SK-MEL-5 (cell line): Measurements from ENCODE around the gene ALAS1. TPM values are rescaled to one million over a fixed set of nuclear protein-coding genes. Genes with fewer than 3 reads are reported as not detected.

Source experiments
- DNase-seq: peaks from one replicate; pipeline ENCODE4 v3.0.0-alpha.2; 2016; ENCODE audit warnings: low read depth, low spot score
- in situ Hi-C: cut with HindIII; loops from 2 replicates; pipeline ENCODE4 v1.10.0; 2016; ENCODE audit warnings: low sequenced_read_pairs, high pct_unique_total_duplicates, low pct_unique_long_range_greater_than_20kb
- total RNA-seq: library from RNA; depleted of rRNA; stranded (reverse); fragments of >200 nt; shearing (Covaris generic); gene quantifications from 2 replicates; pipeline ENCODE4 v1.2.3, GENCODE V29; 2014; rRNA removed

The ALAS1 gene
- total RNA-seq, 1 experiment from 2014 or later = 103 TPM

DNA sequence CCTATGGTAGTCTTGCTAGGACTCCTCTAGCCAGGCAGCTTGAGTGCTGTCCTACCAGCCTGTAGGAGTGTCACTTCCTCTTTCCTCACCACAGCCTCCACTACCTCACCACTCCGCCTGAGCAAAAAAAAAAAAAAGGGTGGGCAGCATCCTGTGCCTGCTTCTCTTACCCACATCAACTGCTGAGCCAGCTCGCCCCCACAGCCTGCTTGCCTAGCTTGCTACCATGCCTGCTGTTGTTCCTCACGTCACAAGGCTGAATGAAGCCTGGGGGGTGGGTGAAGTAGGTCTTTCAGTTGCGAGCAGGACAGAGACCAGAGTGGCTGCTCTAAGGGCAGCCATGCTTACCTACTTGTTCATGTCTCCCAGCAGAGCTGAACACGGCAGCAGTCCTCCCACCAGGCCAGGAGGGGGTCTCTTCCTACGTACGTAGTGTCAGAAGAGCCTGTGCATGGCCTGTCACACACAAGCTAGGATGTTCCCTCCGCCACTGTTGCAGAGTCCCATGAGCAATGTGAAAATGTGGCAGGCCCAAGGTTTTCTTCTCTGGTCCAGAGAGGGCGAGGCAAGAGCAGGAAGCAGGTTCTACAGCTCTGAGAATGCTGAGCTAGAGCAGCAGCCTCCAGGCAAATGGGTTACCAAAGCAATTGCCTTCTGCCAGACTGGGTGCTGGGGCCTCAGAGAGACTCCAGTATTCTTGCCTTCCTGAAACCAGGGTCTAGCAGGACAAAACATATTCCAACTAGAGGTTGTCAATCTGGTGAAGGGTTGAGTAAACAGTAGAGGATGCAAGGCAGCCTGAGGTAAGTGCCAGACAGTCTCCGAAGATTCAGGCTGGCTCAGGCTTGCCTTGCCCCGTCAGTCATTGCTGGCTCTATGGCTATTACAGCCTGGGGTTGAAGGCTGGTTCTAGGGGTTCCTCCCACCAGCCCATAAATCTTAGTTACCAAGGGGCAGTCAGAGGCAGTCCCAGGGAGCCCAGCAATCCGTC lies 55.6 kb downstream of the ALAS1 start:
- in situ Hi-C loops = no loop called here
- no peak for DNase-seq

DNA sequence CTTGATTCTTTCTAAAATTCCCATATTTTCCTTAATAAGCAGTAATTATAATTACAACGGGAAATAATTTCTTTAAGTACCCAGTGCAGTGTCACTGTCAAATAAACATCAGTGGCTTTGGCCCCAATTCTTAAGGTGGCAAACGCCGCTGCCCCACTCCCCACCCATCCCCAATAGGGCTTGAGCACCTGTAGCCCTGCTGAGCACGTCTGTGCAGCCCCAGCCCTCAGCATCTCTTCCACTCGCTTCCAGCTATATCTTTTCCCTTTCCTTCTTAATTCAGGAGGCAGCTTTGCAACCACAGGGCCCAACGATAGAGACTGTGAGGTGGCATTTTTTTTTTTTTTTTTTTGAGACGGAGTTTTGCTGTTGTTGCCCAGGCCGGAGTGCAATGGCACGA lies 56.6 kb downstream of the ALAS1 start:
- no peak for DNase-seq
- in situ Hi-C loops = no loop called here

DNA sequence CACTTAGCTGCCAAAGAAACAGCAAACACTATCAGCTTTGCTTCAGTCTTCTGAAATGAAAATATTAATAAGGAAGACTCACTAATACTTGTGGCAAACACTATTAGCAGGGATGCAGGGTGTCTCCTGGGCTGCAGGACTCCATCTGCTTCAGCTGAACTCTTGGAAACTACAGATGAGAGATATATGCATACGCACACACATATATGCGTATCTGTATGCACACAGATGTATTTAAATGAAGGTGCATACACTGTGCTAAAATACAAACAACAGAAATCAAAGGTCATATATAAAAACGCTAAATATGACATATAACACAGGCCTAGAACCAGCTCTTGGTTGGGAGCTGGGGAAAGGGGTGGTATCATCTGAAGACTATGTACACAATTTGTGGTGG lies 58.2 kb downstream of the ALAS1 start:
- no peak for DNase-seq
- in situ Hi-C loops = no loop called here

DNA sequence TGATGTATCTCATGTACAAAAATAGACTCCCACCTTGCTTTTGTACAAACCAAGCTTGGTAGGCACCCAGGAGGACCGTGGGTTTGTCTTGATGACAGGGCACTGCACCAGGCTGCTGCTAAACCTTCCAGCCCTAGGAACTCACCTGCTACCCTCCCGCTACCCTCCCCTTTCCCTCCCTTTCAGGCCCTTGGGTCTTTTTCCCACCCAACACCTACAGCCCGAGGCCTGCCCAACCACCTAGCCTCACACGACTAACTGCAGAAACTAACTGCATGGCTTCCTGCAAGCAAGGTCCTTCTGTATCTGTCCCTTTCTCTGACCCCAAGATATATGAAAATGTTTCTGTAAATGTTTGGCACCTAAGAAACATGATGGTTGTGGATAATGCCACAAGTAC lies 58.7 kb downstream of the ALAS1 start:
- in situ Hi-C loops = no loop called here
- DNase-seq = no peak

DNA sequence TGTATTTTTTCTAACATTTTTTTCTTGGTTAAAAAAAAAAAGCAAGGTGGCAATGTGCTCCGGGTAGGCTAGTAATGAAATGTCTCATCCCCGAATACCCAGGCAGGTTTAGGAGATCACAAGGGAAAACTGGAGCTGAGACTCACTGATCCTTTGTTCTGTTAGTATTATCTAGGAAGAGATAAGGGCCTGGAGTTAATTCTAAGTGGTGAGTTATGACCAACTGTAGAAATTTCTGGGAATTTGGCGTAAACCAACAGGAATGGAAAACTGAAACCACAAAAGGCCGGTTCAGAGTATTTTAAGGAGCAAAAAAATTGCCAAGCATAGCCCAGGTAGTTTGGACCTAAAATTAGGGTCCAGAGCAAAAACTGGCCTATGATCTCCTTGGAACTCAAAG lies 60.0 kb downstream of the ALAS1 start:
- in situ Hi-C loops = no loop called here
- no peak for DNase-seq

DNA sequence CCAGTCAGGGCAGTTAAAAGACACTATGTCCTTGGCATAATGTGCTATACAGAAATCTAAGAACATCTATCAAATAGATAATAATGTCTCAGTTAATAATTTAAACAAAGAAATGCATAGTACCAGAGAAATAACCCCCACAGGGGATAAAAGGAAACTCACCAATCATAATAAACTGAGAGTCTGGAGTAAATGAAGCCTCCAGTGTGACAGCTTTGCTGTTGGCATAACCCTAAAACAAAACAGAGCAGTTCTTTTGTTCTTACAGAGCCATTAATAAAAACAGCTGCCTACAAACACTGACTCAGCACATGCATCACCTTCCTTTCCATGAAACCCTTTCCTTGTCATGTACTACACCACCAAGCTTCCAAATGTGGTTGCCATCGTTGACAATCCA lies 61.1 kb downstream of the ALAS1 start:
- no peak for DNase-seq
- in situ Hi-C loops = no loop called here

DNA sequence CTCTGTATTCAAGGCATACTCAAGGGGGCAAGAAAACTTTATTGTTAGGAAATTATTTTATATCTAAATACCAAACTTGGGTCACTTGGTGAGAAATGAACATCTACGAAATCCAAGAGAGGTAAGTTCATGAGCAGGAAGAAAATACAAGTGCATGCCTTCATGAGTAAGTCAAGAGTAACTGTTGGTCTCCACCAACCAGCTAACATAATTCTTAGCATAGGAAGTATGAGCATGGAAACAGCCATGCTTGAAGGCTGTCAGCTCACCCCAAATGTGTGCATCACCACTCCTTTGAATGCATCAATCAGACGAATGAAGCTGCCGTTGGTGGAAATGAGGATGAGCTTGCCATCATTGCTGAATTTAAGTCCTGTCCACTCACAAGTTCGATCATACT lies 61.5 kb downstream of the ALAS1 start:
- in situ Hi-C loops = no loop called here
- no peak for DNase-seq

DNA sequence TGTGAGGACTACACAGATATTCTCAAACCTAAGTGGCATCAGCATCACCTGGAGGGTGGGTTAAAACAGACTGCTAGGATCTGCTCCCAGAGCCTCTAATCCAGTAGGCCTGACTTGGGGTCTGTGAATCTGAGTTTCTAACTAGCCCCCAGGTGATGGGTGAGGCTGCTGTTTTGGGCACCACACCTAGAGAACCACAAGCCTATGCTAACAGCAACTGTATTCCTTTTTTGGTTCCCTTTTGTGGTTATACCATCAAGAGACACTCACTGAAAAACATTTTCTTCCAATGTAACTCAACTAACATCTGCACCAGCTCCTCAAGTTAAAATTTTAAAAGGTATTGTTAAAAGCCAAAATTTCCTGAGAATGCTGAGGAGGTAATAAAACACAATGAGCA lies 64.5 kb downstream of the ALAS1 start:
- in situ Hi-C loops = no loop called here

More for the DNA sequence above, 64.5 kb downstream of the ALAS1 start:
- DNase-seq = no peak

Other genes with a start within 250 kb of the ALAS1 start
- gene GPR62, start 242.8 kb upstream of the ALAS1 start, total RNA-seq = not detected in 2 replicates
- gene PCBP4, start 230.7 kb upstream of the ALAS1 start, total RNA-seq = 25.0 and 28.3 TPM in 2 replicates
- 33.9 and 36.1 TPM in 2 replicates for gene ABHD14B, start 224.1 kb upstream of the ALAS1 start, total RNA-seq
- gene ABHD14A, start 223.1 kb upstream of the ALAS1 start, total RNA-seq = 45.2 and 46.0 TPM in 2 replicates
- gene ACY1, start 214.6 kb upstream of the ALAS1 start, total RNA-seq = 137 and 180 TPM in 2 replicates
- 2,678 and 2,698 TPM in 2 replicates for gene RPL29, start 202.3 kb upstream of the ALAS1 start, total RNA-seq
- 11.9 and 12.6 TPM in 2 replicates for gene DUSP7, start 141.6 kb upstream of the ALAS1 start, total RNA-seq
- gene POC1A, start 43.7 kb upstream of the ALAS1 start, total RNA-seq = 7.7 and 11.5 TPM in 2 replicates
- gene TLR9, start 27.5 kb downstream of the ALAS1 start, total RNA-seq = not detected in 2 replicates
- 59.7 and 66.9 TPM in 2 replicates for gene TWF2, start 41.0 kb downstream of the ALAS1 start, total RNA-seq
- 2.9 and 3.2 TPM in 2 replicates for gene PPM1M, start 47.6 kb downstream of the ALAS1 start, total RNA-seq
- gene WDR82, start 80.5 kb downstream of the ALAS1 start, total RNA-seq = 42.4 and 44.2 TPM in 2 replicates
- gene GLYCTK, start 89.7 kb downstream of the ALAS1 start, total RNA-seq = 7.7 and 8.7 TPM in 2 replicates
- gene DNAH1, start 118.2 kb downstream of the ALAS1 start, total RNA-seq = 0.74 and 1.6 TPM in 2 replicates
- gene BAP1, start 211.8 kb downstream of the ALAS1 start, total RNA-seq = 73.5 and 78.2 TPM in 2 replicates
- 13.8 and 20.1 TPM in 2 replicates for gene PHF7, start 212.5 kb downstream of the ALAS1 start, total RNA-seq
- gene SEMA3G, start 246.9 kb downstream of the ALAS1 start, total RNA-seq = 0.40 and 0.43 TPM in 2 replicates